ENCODE data around the gene C1orf210. TPM values are rescaled to one million over a fixed set of nuclear protein-coding genes. Genes with fewer than 3 reads are reported as not detected.
A peak's percentile ranks its signal among the peaks of the same experiment; 100 is the strongest.

Gene C1orf210
- total RNA-seq, 1 experiment from 2014 or later, result 5.9 TPM

GRCh38 chr1:43304314-43304681 is 18.9 kb upstream of the C1orf210 start:
- Histone ChIP-seq H2BK15ac (ENCODE audit: low read depth, low read length) (no peak overlapping the region), H3K9me3 (ENCODE audit: control insufficient read depth, low read depth, low read length) (no peaks in the 10 kb centered on the region), H2BK5ac (ENCODE audit: insufficient read length, low read length) (no peak overlapping the region), H3K4ac (ENCODE audit: low read depth, low read length) (no peak overlapping the region), H3T11ph (ENCODE audit: low read length) (no peak overlapping the region), H2BK20ac (ENCODE audit: low read depth, low read length, poor library complexity, severe bottlenecking) (no peak overlapping the region), H2AK5ac (ENCODE audit: insufficient read length, low read length) (no peak overlapping the region), H3K23ac (ENCODE audit: insufficient read length, low read depth, low read length) (no peak overlapping the region), H3K23me2 (ENCODE audit: insufficient read length, low read depth, low read length, poor library complexity, severe bottlenecking) (no peaks in the 10 kb centered on the region), H3K18ac (ENCODE audit: insufficient read length, low read depth, low read length) (no peak overlapping the region), H3K4me2 (ENCODE audit: insufficient read depth, insufficient read length, low read length) (no peak overlapping the region), H3K27me3 (ENCODE audit: insufficient read depth, low read length) (no peaks in the 10 kb centered on the region), H3K79me2 (ENCODE audit: insufficient read depth, low read length) (no peaks in the 10 kb centered on the region), H3K27ac (ENCODE audit: insufficient read length, low read depth, low read length) (no peak overlapping the region), H2BK120ac (ENCODE audit: low read depth, low read length, poor library complexity, severe bottlenecking) (no peak overlapping the region), H4K20me1 (ENCODE audit: control insufficient read depth, insufficient read depth, insufficient read length) (no peaks in the 10 kb centered on the region), H3K4me1 (ENCODE audit: insufficient read depth, low read length) (no peaks in the 10 kb centered on the region; the same call in 1 of the 2 replicates), H3K79me1 (ENCODE audit: insufficient read depth, low read depth, low read length, poor library complexity, severe bottlenecking) (no peaks in the 10 kb centered on the region), H3K56ac (ENCODE audit: insufficient read length, low read depth, low read length) (no peak overlapping the region), H4K91ac (ENCODE audit: insufficient read length, low read depth, low read length) (no peak overlapping the region), H4K5ac (ENCODE audit: insufficient read length, low read depth, low read length) (no peak overlapping the region), H4K8ac (replicated peaks; ENCODE audit: insufficient read length, low read depth, low read length) (no peak overlapping the region), H2AFZ (ENCODE audit: low read length) (no peak overlapping the region), H3K9ac (ENCODE audit: extremely low read depth, insufficient read length, low read length) (no peak overlapping the region), H3K14ac (ENCODE audit: insufficient read depth, low read length) (no peak overlapping the region), H2BK12ac (ENCODE audit: insufficient read length, low read depth, low read length) (no peak overlapping the region)
- peaks cover 23 to 30% of the 10 kb centered on the region in 2 experiments for H3K4me1 Mint-ChIP-seq
- peaks cover 16% of the 10 kb centered on the region for H3K27me3 Mint-ChIP-seq (ENCODE audit: low read depth)
- TF ChIP-seq CTCF (conservative IDR thresholded peaks at IDR 0.05), result no peak
- H3K9me3 Mint-ChIP-seq, result no peaks in the 10 kb centered on the region
- WGBS (ENCODE audit: extremely low coverage, insufficient read length, low lambda C conversion rate), result no CpG with 5 or more reads among the region's 8 CpGs
- H3K27ac Mint-ChIP-seq, result peak overlapping the region in 1 of 3 experiments; percentile 15; a peak in 2 of 7 replicates
- H3K36me3 Mint-ChIP-seq (ENCODE audit: insufficient read depth in 1 of 3, low read depth in 3 of 3), result no peaks in the 10 kb centered on the region; a peak in 1 of 7 replicates
- no peak for DNase-seq
- H3K4me3 Mint-ChIP-seq, result no peak overlapping the region; a peak in 1 of 5 replicates

Data from H9 (cell line).